Kidney (tissue), 14 donors: Measurements from ENCODE around the gene TUBA3E. TPM values are rescaled to one million over a fixed set of nuclear protein-coding genes. Genes with fewer than 3 reads are reported as not detected.
"Not testable (repeated sequence)": the region's sequence is repeated elsewhere in the genome, so short reads cannot be mapped to it uniquely, and the experiment has no call there.

Experiments used
- DNase-seq, 5 donors: peaks; one replicate each; pipeline ENCODE4 v3.0.0-alpha.2; 2013 to 2020
- FAIRE-seq: peaks from 2 replicates; lab custom pipeline; 2012; peaks lifted over from hg19 to GRCh38; lab: Jason Lieb, UNC
- H3K27ac ChIP-seq, 2 donors: one replicate each; pipeline ENCODE4 v1.7.0; 2013; ENCODE audit warnings: low read depth in 2 of 2, low read length in 2 of 2, inconsistent platforms in 1 of 2
- H3K27me3 ChIP-seq: one replicate; pipeline ENCODE4 v1.7.1; 2013; ENCODE audit warnings: low read length, inconsistent platforms; ENCODE audit not compliant: control insufficient read depth, insufficient read depth
- H3K36me3 ChIP-seq, 3 donors: one replicate each; pipeline versions ENCODE4 v1.7.0 to v1.7.1; 2013; ENCODE audit warnings: low read length in 3 of 3, control low read depth in 1 of 3, inconsistent platforms in 1 of 3; ENCODE audit not compliant: insufficient read depth in 3 of 3, control insufficient read depth in 2 of 3
- H3K4me1 ChIP-seq, 3 donors: one replicate each; pipeline versions ENCODE4 v1.7.0 to v1.7.1; 2013; ENCODE audit warnings: low read length in 3 of 3, inconsistent platforms in 1 of 3, low read depth in 1 of 3; ENCODE audit not compliant: control insufficient read depth in 2 of 3, insufficient read depth in 2 of 3
- H3K4me3 ChIP-seq, 3 donors: one replicate each; pipeline versions ENCODE4 v1.7.0 to v1.8.1; 2013; ENCODE audit warnings: low read length in 3 of 3, control low read depth in 1 of 3, inconsistent platforms in 1 of 3
- H3K9ac ChIP-seq, 3 donors: one replicate each; pipeline versions ENCODE4 v1.7.0 to v1.7.1; 2013; ENCODE audit warnings: low read length in 3 of 3, control low read depth in 1 of 3, inconsistent platforms in 1 of 3
- H3K9me3 ChIP-seq, 3 donors: one replicate each; pipeline versions ENCODE4 v1.7.0 to v1.7.1; 2013; ENCODE audit warnings: low read length in 3 of 3, control low read depth in 1 of 3, inconsistent platforms in 1 of 3; ENCODE audit not compliant: control insufficient read depth in 2 of 3, insufficient read depth in 1 of 3
- CTCF ChIP-seq: IDR thresholded peaks from 3 replicates; pipeline ENCODE4 v1.5.1; 2012; ENCODE audit warnings: mild to moderate bottlenecking, moderate library complexity, borderline replicate concordance; ENCODE audit not compliant: insufficient read depth; ENCODE audit errors: extremely low read depth
- intact Hi-C: fragments of 100-400 bp; cut with DNase I; formaldehyde crosslinking; loops from one replicate; pipeline ENCODE4 v1.11.1; 2022
- polyA plus RNA-seq: library from polyadenylated mRNA; stranded (reverse); fragments of 350-450 nt; fragmentation: Illumina TruSeq; extraction: RNeasy Lipid Tissue Mini Kit (QIAGEN cat#74804); gene quantifications from one replicate; pipeline ENCODE4 v1.2.3, GENCODE V29; 2014; ENCODE audit warnings: low read depth, low replicate concordance; ENCODE audit not compliant: insufficient read depth
- total RNA-seq: library from RNA; stranded (reverse); fragmentation: NEBNext Ultra II Directional; extraction: Animal tissue kit (Norgen Biotek cat#: 25700); gene quantifications from one replicate; pipeline ENCODE4 v1.2.1, GENCODE V29; 2021
- donor health status: control.
- donor health status: control.
- donor health status: control.
- donor health status: control.
- donor health status: control.
- donor health status: DM: yes; HTN: yes; CAD: no.
- donor health status: Normal renal cell carcinoma (clear cell type).

Gene TUBA3E
- total and polyA plus RNA-seq, 2 donors from 2014 or later, result not detected

- no peak for FAIRE-seq
- peak in 1 of 5 donors; percentile 2 for DNase-seq
Measured at GRCh38 chr2:130231656-130232055, 33.4 kb upstream of the TUBA3E start.

GRCh38 chr2:130230907-130231306 is 32.7 kb upstream of the TUBA3E start:
- H3K36me3 ChIP-seq, H3K27ac ChIP-seq, intact Hi-C loops, DNase-seq, H3K4me1 ChIP-seq, H3K9me3 ChIP-seq, H3K4me3 ChIP-seq, FAIRE-seq, H3K9ac ChIP-seq, H3K27me3 ChIP-seq: not testable (repeated sequence)

More at GRCh38 chr2:130231656-130232055, 33.4 kb upstream of the TUBA3E start:
- Histone ChIP-seq H3K36me3 (no peaks in the 10 kb centered on the region), H3K9me3 (no peaks in the 10 kb centered on the region), H3K4me1 (no peaks in the 10 kb centered on the region), H3K9ac (no peak overlapping the region), H3K4me3 (no peak overlapping the region), H3K27ac (no peak overlapping the region), H3K27me3 (no peaks in the 10 kb centered on the region)
- no peak for TF ChIP-seq CTCF
- intact Hi-C loops, result no loop called here

- H3K4me1 ChIP-seq, H3K27me3 ChIP-seq, H3K36me3 ChIP-seq, DNase-seq, H3K9me3 ChIP-seq, H3K27ac ChIP-seq, H3K4me3 ChIP-seq, intact Hi-C loops, FAIRE-seq, H3K9ac ChIP-seq: not testable (repeated sequence)
Measured at GRCh38 chr2:130230376-130230775, 32.1 kb upstream of the TUBA3E start.

- H3K4me3 ChIP-seq, H3K9me3 ChIP-seq, H3K36me3 ChIP-seq, FAIRE-seq, H3K27ac ChIP-seq, intact Hi-C loops, H3K27me3 ChIP-seq, H3K9ac ChIP-seq, H3K4me1 ChIP-seq: not testable (repeated sequence)
- peak; percentile 41 to 78 (median 64) for DNase-seq
Measured at GRCh38 chr2:130229161-130229510, 30.9 kb upstream of the TUBA3E start.

GRCh38 chr2:130228467-130229160 is 30.4 kb upstream of the TUBA3E start:
- H3K4me3 ChIP-seq, FAIRE-seq, H3K27me3 ChIP-seq, H3K9me3 ChIP-seq, H3K27ac ChIP-seq, H3K36me3 ChIP-seq, intact Hi-C loops, DNase-seq, H3K9ac ChIP-seq, H3K4me1 ChIP-seq: not testable (repeated sequence)

GRCh38 chr2:130228005-130228404 is 29.8 kb upstream of the TUBA3E start:
- H3K4me3 ChIP-seq, DNase-seq, FAIRE-seq: not testable (repeated sequence)

GRCh38 chr2:130222523-130222922 is 24.3 kb upstream of the TUBA3E start:
- H3K9me3 ChIP-seq, DNase-seq, H3K27ac ChIP-seq, FAIRE-seq, H3K4me1 ChIP-seq, H3K4me3 ChIP-seq, H3K36me3 ChIP-seq, intact Hi-C loops, H3K27me3 ChIP-seq, H3K9ac ChIP-seq: not testable (repeated sequence)

More at GRCh38 chr2:130228005-130228404, 29.8 kb upstream of the TUBA3E start:
- H3K36me3 ChIP-seq, H3K9me3 ChIP-seq, H3K9ac ChIP-seq, H3K27ac ChIP-seq, H3K4me1 ChIP-seq, intact Hi-C loops, H3K27me3 ChIP-seq: not testable (repeated sequence)
